Measurements from ENCODE around the gene FBXL12. TPM values are rescaled to one million over a fixed set of nuclear protein-coding genes. Genes with fewer than 3 reads are reported as not detected.

Gene FBXL12
- polyA plus RNA-seq, 1 donor from 2014 or later: 31.5 TPM

DNA sequence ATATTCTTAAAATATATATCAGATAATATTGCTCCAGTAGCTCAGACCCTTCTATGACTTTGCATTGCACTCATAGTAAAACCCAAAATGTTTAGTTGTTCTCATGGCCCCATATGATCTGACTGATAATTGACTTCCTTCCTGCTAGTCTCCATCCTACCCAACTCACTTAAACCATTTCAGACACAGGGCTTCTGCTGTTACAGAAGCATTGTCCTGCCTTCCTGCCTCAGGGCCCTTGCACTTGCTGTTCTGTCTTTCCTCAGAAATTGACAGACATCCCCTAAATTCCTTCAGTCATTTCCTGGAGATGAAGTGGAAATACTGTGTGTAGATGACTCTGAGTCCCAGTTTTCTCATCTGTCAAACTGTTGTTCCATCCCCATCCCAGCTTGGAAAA, 19.7 kb downstream of the FBXL12 start:
- Histone ChIP-seq H3K27ac (ENCODE audit: low read length) (no peak overlapping the region), H3K4me2 (ENCODE audit: low read length) (no peak overlapping the region), H3F3A (ENCODE audit: insufficient read depth, low read length, poor library complexity, severe bottlenecking) (no peaks in the 10 kb centered on the region), H3K4me3 (ENCODE audit: low read length) (no peak overlapping the region), H2AFZ (ENCODE audit: low read depth, low read length) (no peak overlapping the region), H3K27me3 (ENCODE audit: insufficient read depth, low read depth, low read length) (no peaks in the 10 kb centered on the region), H3K79me2 (replicated peaks; ENCODE audit: insufficient read depth, low read length) (no peaks in the 10 kb centered on the region), H3K9me3 (ENCODE audit: low read length) (no peaks in the 10 kb centered on the region), H3K9ac (ENCODE audit: low read length) (no peak overlapping the region), H4K20me1 (ENCODE audit: insufficient read depth) (no peaks in the 10 kb centered on the region), H3K9me2 (ENCODE audit: insufficient read depth, low read length) (no peaks in the 10 kb centered on the region), H3K36me3 (ENCODE audit: insufficient read depth, low read length) (no peaks in the 10 kb centered on the region)
- TF ChIP-seq, protein P1, sequence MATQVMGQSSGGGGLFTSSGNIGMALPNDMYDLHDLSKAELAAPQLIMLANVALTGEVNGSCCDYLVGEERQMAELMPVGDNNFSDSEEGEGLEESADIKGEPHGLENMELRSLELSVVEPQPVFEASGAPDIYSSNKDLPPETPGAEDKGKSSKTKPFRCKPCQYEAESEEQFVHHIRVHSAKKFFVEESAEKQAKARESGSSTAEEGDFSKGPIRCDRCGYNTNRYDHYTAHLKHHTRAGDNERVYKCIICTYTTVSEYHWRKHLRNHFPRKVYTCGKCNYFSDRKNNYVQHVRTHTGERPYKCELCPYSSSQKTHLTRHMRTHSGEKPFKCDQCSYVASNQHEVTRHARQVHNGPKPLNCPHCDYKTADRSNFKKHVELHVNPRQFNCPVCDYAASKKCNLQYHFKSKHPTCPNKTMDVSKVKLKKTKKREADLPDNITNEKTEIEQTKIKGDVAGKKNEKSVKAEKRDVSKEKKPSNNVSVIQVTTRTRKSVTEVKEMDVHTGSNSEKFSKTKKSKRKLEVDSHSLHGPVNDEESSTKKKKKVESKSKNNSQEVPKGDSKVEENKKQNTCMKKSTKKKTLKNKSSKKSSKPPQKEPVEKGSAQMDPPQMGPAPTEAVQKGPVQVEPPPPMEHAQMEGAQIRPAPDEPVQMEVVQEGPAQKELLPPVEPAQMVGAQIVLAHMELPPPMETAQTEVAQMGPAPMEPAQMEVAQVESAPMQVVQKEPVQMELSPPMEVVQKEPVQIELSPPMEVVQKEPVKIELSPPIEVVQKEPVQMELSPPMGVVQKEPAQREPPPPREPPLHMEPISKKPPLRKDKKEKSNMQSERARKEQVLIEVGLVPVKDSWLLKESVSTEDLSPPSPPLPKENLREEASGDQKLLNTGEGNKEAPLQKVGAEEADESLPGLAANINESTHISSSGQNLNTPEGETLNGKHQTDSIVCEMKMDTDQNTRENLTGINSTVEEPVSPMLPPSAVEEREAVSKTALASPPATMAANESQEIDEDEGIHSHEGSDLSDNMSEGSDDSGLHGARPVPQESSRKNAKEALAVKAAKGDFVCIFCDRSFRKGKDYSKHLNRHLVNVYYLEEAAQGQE (IDR thresholded peaks at IDR 0.05; ENCODE audit: borderline replicate concordance): no peak
- TF ChIP-seq POLR2AphosphoS5 (IDR thresholded peaks at IDR 0.05) (no peak), MXI1 (conservative IDR thresholded peaks at IDR 0.05; ENCODE audit: poor library complexity, severe bottlenecking) (no peak), SMC3 (conservative IDR thresholded peaks at IDR 0.05; ENCODE audit: poor library complexity) (no peak), EP300 (conservative IDR thresholded peaks at IDR 0.05; ENCODE audit: poor library complexity, severe bottlenecking) (no peak), TAF1 (IDR thresholded peaks at IDR 0.05; ENCODE audit: low read depth) (no peak), RAD21 (conservative IDR thresholded peaks at IDR 0.05) (no peak), EZH2 (IDR thresholded peaks at IDR 0.05; ENCODE audit: borderline replicate concordance, insufficient read depth, low read length, poor library complexity, severe bottlenecking) (no peak)
- TF ChIP-seq, protein P2, sequence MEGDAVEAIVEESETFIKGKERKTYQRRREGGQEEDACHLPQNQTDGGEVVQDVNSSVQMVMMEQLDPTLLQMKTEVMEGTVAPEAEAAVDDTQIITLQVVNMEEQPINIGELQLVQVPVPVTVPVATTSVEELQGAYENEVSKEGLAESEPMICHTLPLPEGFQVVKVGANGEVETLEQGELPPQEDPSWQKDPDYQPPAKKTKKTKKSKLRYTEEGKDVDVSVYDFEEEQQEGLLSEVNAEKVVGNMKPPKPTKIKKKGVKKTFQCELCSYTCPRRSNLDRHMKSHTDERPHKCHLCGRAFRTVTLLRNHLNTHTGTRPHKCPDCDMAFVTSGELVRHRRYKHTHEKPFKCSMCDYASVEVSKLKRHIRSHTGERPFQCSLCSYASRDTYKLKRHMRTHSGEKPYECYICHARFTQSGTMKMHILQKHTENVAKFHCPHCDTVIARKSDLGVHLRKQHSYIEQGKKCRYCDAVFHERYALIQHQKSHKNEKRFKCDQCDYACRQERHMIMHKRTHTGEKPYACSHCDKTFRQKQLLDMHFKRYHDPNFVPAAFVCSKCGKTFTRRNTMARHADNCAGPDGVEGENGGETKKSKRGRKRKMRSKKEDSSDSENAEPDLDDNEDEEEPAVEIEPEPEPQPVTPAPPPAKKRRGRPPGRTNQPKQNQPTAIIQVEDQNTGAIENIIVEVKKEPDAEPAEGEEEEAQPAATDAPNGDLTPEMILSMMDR (IDR thresholded peaks at IDR 0.05; ENCODE audit: poor library complexity, severe bottlenecking): no peak

DNA sequence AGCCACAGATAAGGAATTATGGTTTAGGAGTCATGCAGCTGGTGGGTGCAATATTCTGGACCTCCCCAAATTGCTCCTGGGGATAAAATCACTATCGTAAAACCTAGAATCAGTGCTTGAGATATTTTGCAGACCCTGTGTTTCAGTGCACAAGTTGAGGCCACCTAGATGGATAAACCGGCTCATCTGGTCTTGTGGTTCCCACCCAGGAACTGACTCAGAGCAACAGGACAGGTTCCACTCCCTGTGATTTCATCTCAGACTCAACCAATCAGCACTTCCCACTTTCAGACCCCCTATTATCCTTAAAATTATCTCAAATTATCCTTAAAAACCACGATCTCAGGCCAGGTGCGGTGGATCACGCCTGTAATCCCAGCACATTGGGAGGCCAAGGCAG, 21.0 kb downstream of the FBXL12 start:
- TF ChIP-seq MXI1 (conservative IDR thresholded peaks at IDR 0.05; ENCODE audit: poor library complexity, severe bottlenecking): no peak
- TF ChIP-seq TAF1 (IDR thresholded peaks at IDR 0.05; ENCODE audit: low read depth): no peak
- TF ChIP-seq EZH2 (IDR thresholded peaks at IDR 0.05; ENCODE audit: borderline replicate concordance, insufficient read depth, low read length, poor library complexity, severe bottlenecking): no peak
- TF ChIP-seq EP300 (conservative IDR thresholded peaks at IDR 0.05; ENCODE audit: poor library complexity, severe bottlenecking): no peak
- TF ChIP-seq, protein P2 (IDR thresholded peaks at IDR 0.05; ENCODE audit: poor library complexity, severe bottlenecking): no peak
- TF ChIP-seq SMC3 (conservative IDR thresholded peaks at IDR 0.05; ENCODE audit: poor library complexity): no peak
- no peak for TF ChIP-seq RAD21 (conservative IDR thresholded peaks at IDR 0.05)
- H3K9me2 ChIP-seq (ENCODE audit: insufficient read depth, low read length): no peaks in the 10 kb centered on the region
- H2AFZ ChIP-seq (ENCODE audit: low read depth, low read length): no peak overlapping the region
- H3K9me3 ChIP-seq (ENCODE audit: low read length): no peaks in the 10 kb centered on the region
- H3K4me3 ChIP-seq (ENCODE audit: low read length): no peak overlapping the region
- H4K20me1 ChIP-seq (ENCODE audit: insufficient read depth): no peaks in the 10 kb centered on the region
- H3K9ac ChIP-seq (ENCODE audit: low read length): no peak overlapping the region
- H3F3A ChIP-seq (ENCODE audit: insufficient read depth, low read length, poor library complexity, severe bottlenecking): no peaks in the 10 kb centered on the region
- H3K27me3 ChIP-seq (ENCODE audit: insufficient read depth, low read depth, low read length): no peaks in the 10 kb centered on the region
- no peak overlapping the region for H3K4me2 ChIP-seq (ENCODE audit: low read length)
- no peaks in the 10 kb centered on the region for H3K79me2 ChIP-seq (replicated peaks; ENCODE audit: insufficient read depth, low read length)
- H3K36me3 ChIP-seq (ENCODE audit: insufficient read depth, low read length): no peaks in the 10 kb centered on the region
- no peak overlapping the region for H3K27ac ChIP-seq (ENCODE audit: low read length)
